NCI-H82 treated with DMSO at 0.1 percent for 48 hours (cell line): ENCODE measurements around the gene FIG4.
"Not testable (repeated sequence)": the region's sequence is repeated elsewhere in the genome, so short reads cannot be mapped to it uniquely, and the experiment has no call there.

Experiments
- DNase-seq: peaks from one replicate; lab custom pipeline; 2025; ENCODE audit not compliant: unreplicated experiment; lab: John Stamatoyannopoulos, UW

The FIG4 gene

DNA sequence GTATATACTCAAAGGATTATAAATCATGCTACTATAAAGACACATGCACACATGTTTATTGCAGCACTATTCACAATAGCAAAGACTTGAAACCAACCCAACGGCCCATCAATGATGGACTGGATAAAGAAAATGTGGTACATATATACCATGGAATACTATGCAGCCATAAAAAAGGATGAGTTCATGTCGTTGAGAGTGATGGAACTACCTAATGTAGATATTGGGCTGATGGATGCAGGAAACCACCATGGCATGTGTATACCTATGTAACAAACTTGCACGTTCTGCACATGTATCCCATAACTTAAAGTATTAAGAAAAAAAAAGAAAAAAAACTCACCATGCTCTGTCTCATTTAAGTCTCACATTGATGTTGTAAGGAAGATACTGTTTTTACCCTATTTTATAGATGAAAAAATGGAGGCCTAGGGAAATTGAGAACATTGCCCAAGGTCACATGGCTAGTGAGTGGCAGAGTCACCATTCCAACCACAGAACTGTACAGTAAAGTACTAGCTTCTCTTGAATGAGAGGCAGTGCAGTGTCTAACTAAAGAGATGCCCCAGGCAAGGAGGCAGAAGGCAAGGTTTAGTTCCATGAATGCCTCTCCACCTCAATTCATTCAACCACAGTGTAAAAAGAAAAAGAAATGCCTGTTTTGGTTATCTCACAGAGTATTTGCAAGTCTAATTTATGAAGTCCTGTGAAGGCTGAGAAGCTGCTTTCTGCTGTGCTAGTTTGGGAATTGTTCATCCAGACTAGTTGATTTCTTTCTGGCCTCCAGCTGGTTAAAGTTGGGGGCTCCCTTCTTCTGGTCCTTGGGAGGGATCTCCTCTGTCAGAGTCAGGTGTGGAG lies 68.2 kb downstream of the FIG4 start:
- DNase-seq = no peak

DNA sequence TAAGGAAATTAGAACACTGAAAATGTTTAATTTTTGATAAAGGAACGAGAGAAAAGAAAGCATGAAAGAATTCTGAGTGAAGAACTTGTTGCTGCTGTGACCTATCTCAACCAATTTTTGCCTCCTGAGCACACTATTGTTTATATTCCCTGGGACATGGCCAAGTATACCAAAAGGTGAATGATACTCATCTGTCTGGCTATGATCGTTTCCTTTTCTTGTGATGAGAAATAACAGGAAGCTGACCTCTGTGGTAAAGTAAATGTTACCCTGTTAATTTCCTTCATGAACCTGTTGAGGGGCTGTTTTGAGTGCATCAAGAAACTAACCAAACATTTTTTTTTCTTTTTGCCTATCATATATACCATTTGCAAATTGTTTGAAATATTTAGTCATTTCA lies 69.1 kb downstream of the FIG4 start:
- no peak for DNase-seq

DNA sequence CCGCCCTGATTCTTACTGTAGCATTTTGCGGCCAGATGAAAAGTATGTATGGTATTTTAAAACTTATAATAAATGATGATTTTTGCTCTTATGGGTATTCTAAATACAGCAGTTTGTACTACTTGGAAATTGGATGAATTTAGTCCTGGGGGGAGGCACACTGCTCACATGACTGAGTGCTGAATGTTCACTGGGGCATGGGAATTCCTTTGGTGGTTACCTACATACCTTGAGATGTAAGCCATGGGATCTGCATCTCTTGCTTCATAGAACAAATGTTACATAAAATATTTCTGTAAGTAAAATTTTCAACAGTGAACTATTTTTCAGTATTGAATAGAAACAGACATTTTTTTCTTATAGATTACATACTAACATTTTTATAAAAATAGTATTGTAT lies 71.1 kb downstream of the FIG4 start:
- no peak for DNase-seq

DNA sequence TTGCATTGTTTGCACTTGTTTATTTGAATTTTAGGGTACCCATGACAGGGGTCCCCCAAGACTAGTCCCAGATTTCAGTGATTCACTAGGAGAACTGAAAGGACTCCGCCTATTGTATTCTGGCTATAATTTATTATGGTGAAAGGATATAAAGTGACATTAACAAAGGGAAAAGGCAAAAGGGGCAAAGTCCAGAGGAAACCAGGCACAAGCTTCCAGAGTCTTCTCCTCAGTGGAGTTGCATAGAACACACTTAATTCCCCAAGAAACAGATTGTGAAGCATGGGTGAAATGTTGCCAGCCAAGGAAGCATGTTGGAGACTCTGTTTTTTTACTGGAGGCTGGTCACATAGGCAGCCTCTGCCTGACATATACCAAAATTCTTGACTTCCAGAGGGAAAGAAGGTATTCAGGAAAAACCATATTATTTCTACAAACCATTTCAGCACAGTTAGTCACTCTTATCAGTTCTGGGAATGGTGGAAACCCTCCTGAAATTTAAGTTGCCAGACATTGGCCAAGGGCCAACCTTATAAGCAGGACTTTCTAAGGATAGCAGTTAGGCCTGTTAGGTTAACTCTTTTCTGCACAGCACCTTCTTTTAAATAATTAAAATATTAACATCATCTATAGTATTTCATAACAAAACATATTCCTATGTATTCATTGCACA lies 71.8 kb downstream of the FIG4 start:
- no peak for DNase-seq

DNA sequence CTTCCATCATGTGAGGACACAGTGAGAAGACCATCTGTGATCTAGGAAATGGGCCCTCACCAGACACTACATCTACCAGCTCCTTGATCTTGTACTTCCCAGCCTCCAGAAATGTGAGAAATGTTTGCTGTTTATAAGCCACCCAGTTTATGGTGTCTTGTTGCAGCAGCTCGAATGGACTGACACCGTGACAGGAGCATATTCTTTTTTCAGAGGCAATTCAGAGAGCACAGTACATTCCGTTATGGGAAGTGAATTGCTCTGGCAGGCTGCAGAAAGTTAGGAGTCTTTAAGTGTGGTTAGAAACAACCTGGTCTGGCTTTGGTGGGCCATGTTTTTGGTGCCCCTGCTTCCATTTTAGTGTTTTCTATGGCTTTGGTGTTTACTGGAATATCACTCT lies 75.1 kb downstream of the FIG4 start:
- DNase-seq = no peak

DNA sequence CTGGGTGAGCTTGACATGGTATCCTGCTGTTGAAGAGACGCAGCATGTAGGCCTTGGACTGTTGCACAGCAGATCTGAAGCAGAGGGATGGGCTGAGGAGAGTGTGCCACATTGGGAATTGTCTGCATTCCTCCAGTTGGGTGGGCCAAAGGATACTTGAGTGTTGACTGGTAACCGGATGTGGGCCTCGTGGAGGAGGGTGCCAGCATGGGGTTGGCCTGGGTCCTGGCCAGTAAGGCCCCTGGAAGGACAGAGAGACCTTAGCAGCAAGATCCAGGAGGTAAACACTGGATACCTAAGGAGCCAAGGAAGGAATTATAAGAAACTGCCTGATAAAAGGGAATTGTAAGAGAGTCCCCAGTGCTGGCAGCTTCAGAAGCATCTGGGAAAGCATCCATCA lies 76.9 kb downstream of the FIG4 start:
- no peak for DNase-seq

DNA sequence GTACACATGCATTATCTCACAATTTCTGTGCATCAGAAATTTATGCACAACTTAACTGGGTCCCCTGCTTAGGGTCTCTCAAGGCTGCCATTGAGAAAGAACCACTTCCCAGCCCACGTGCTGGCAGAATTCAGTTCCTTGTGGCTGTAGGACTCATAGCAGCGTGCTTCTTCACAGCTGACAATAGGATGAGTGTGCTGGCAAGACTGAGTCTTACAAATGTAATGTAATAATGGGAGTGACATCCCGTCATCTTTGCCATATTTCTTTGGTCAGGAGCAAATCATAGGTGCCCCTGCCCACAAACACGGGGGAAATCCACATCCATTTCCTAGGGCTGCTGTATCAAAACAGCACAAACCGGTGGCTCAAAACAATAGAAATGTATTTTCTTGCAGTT lies 77.4 kb downstream of the FIG4 start:
- DNase-seq = no peak

DNA sequence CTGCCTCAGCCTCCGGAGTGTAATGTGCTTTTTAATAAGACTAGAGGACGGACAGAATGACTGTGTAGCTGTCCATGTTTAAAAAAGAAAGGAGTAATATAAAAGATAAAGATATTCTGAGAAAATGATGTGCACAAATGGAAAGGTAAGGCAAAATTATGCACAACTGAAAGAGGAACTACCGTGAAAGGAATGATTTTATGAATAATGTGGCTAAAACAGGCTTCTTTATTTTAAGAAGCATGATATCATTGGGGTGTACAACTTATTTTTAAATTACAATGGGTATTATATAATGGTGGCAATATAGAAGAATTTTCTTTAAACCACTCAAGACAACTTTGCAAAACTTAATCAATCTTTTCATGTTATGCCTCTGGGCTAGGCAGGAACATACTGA lies 78.1 kb downstream of the FIG4 start:
- DNase-seq = no peak

DNA sequence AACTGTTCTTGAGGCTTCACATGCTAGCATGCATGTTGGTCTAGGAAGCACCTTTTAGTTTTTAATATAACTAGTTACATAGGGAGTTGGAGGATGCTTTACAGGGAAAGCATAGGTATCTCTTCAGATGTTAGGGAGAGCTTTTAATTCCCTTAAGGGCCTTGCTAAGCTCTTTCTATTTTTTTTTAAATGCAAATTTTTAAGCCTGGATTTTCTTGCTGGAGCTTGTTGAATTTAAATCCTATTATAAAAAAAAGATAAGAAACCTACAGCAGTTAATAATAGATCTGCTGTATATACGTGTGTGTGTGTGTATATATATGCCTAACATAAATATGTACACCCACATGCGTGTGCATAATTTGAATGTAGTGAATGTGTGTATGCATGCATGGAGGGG lies 79.0 kb downstream of the FIG4 start:
- peak; percentile 43 for DNase-seq

DNA sequence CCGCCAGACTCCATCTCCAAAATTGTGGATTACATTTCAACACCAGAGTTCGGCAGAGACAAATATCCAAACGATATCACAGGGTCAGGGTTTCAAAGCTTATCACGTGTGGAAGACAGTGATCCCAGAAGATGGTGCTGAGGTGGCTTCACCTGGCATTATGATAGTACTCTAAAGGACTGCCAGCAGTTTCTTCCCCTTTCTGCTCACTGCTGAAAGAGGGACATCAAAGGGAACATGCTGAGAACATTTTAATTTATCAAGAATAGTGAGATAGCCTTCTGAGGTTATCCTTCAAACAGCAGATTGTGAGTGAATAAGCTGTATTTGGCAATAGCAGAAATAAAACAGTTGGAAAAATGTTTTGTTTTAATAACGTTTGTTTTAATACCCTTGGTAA lies 79.7 kb downstream of the FIG4 start:
- DNase-seq = no peak

DNA sequence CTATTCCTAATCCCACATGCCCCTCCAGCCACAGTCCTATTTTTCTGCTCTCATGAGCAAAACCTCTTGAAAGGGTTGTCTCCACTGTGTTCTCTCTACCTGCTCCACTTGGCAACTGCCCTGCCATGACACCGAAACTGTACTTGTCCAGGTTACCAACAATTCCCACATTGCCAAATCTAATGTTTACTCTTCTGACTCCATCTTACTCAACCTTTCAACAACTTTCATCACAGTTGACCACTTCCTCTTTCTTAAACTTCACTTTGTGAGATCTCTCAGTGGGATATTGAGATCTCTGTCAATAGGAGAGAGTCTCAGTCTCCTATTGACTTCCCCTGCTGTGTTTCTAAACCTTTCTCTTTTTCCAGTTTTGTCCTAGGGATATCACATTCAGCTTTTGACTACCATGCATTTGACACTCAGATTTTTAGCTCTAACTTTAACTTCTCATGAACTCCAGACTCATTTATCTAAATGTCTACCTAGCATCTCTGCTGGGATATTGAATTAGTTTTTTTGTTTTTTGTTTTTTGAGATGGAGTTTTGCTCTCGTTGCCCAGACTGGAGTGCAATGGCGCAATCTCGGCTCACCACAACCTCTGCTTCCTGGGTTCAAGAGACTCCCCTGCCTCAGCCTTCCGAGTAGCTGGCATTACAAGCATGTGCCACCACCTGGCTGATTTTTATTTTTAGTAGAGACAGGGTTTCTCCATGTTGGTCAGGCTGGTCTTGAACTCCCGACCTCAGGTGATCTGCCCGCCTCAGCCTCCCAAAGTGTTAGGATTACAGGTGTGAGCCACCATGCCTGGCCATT lies 81.1 kb downstream of the FIG4 start:
- not testable (repeated sequence) for DNase-seq

DNA sequence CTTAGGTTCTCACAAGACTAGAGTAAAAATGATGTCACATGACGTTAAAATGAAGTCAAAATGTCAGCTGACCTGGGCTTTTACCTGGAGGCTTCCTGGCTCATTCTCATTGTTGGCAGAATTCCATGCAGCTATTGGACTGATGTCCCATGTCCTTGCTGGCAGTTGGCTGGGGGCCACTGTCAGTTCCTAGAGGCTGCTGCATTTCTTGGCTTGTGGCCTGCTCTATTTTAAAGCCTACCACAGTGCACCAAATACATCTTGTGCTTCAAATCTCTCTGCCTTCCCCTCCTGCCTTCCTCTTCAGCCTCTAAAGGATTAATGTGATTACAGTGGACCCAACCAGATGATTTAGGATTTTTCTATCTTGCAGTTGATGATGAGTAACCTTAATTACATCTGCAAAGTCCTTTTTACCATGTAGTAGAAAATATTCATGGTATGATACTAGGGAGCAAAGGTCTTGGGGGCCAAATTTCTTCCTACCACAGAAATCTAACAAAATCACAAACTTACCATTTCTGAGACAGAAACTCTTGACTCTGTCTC lies 81.9 kb downstream of the FIG4 start:
- DNase-seq = no peak

DNA sequence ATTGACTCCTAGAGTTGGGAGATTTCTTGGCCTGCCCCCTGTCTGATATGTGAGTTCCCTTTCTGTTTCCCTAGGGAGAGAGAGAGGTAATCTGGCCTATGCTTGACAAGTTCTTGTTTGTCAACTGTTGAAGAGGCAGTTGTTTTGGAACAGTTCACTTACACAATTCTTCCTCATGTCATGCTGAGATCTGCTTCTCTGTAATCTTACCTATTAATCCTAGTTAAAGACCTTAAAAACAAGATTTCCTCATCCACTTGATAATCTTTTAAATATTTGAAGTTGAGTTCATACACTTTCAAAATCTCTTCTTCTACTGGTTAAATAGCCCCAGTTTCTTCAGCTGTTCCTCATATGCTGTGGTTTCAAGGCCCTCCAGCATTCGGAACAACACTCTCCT lies 89.9 kb downstream of the FIG4 start:
- no peak for DNase-seq

DNA sequence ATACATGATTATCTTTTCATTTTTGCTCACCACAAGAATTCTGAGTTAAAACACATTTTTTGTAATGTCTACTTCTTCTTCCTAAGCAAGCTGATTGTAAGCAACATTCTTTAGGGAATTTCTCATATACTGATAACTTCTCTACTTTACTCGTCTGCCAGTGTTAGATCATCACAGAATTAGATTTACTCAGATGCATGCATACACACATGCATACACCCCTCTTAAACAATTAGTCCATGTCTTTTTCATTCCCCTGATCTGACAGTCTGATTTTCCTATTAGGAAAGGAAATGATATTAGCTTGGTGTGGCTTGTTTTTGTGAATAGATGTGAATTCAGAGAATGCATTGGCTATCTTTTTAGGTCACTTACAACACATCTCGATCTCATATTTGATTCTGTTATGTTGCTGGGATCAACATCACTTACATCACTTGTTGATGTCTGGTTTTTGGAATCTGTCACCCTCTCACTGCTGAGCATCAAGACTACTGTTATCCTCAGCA lies 91.4 kb downstream of the FIG4 start:
- no peak for DNase-seq

DNA sequence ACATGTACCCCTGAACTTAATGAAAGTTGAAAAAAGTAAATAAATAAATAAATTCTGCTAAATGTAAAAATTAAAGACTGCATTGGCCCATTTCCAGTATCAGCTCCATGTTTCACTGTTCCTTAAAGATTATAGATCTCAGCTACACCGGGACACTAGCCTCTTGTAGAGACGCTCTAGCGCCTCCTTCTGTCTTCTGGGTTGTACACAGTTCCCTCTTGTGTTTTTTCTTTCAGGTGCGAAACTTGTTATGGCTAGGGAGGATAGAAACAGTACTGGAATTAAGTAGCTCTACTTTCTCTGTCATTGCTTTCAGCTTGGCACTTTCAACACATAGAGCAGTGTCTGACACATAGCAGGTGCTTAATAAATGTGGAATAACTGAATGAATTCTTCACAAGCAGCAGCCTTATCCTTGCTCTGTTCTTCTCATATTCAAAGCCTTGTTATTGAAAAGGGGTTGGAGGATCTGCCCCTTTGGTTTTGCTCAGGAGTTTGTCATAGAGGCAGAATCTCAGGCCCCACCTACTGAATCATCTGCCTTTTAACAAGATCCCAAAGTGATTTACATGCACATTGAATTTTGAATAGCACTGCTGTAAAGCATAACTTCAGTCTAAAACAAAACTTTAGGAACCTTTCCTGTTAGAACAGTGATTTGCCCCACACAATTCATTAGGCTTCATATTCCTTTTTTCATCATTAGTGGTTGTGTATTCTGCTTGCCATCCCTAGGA lies 92.3 kb downstream of the FIG4 start:
- no peak for DNase-seq

DNA sequence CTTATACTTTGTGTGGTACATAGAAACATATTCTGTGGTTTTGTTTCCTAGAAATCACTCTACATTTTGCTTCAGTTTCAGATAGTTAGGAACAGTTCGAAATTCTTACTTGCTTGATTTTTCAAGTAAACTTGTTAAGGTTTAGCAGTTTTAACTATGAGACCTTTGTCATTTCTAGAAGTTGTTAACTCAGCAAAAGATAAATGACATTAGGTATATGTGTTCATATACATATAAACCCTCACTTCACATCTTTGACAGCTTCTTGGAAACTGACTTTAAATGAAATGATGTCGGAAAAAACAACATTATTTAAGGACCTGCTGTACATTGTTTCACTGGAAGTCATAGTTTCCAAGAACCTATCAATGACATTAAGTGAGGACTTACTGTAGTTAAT lies 96.2 kb downstream of the FIG4 start:
- no peak for DNase-seq

DNA sequence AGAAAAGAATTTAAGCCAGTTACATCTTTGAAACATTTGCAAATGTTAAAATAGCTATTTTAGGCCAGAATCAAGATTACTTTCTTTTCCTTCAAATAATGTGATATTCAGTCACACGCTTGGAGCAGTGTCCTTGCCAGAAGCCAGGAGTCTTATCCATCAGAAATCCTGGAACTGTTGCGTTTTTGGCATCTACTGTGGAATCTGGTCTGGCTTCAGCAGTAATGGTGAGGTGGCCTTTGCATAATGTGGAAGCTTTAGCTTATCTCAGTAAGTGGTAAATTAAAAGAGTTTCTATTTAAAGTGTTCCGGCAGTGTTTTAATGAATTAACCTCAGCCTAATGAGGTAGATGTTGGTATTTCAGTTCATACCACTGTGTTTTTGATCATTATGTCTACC lies 97.6 kb downstream of the FIG4 start:
- no peak for DNase-seq

DNA sequence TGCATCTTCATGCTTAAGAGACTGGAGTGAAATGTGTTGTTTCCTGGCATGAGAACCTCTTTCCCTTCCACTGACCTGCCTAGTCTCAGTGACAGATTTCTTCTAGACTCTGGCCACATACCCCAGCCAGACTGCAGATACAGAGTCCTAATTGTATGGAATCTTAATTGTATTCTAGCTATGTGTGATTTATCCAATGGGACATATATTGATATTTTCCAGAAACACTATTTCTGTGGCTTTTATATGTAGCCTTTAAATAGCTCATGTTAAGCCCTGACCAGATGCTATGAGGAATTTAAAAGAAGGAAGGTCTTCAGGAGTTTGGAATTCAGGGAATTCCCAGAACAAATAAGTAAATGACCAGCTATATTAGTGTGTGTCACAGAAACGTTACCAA lies 99.0 kb downstream of the FIG4 start:
- DNase-seq = no peak

DNA sequence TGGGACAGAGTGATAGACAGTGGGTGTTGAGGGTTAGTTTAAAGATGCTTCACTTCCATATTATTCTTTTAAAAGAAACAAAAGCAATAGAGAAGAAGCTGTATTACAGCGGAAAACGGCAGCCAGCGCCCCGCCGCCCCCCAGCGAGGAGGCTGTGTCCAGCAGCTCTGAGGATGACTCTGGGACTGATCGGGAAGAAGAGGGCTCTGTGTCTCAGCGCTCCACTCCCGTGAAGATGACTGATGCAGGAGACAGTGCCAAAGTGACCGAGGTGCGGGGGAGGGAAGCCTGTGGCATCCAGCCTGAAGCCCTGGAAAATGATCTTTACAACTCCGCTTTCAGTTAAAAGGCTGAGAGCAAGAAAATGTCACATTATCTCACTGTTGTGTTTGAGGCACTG lies 100.2 kb downstream of the FIG4 start:
- DNase-seq = no peak

DNA sequence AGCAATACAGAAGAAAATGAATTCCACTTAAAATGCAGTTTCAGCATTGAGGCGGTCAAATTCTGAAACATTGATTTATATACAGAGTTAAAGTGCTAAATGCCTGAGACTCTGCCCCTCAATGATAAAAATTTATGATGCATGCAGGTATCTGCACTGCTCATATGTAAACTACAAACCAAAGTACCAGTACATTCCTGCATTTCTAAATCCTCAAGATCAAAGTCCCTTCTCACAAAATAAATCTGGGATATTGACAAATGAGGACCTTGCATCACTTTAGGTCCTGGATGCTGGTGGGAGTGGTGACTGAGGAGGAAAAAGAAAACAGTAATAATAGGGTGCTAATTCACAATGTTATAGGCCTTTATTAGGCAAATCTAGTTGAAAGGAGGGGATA lies 101.9 kb downstream of the FIG4 start:
- no peak for DNase-seq

DNA sequence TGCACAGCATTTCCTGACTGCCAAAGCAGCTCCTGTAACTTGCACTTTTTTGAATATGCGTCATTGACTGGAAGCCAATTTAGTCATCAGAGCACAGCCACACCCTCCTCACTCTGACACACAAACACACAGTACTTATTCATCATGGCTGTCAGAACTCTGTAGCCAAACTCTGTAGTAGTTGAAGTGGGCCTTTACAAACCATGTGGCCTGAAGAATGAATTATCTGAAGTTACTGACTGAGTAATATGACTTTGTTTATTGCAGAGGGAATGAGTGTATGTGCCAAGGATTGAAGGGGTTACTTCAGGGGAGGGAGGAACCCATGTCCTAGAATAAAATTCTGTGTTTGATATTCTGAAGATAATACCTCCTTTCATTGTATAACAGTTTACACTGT lies 102.7 kb downstream of the FIG4 start:
- DNase-seq = no peak
